Measurements from ENCODE around the gene WWOX.

The WWOX gene

GRCh38 chr16:78117391-78117790 lies 17.9 kb downstream of the WWOX start:
- Histone ChIP-seq H3K27ac (ENCODE audit: low read depth, low read length) (no peak overlapping the region), H4K12ac (ENCODE audit: low read depth, low read length) (no peak overlapping the region), H3K9ac (ENCODE audit: low read length) (no peak overlapping the region), H3K4ac (ENCODE audit: low read depth, low read length) (no peak overlapping the region), H3K9me3 (ENCODE audit: insufficient read depth, low read depth, low read length) (no peaks in the 10 kb centered on the region), H3K27me3 (ENCODE audit: insufficient read depth, low read length) (no peaks in the 10 kb centered on the region), H2BK5ac (ENCODE audit: low read depth, low read length, poor library complexity) (no peak overlapping the region), H3K23ac (ENCODE audit: low read length) (no peak overlapping the region), H3K14ac (ENCODE audit: low read length) (no peak overlapping the region), H2AFZ (ENCODE audit: insufficient read depth, low read length, poor library complexity) (no peak overlapping the region), H2AK5ac (ENCODE audit: low read length) (no peak overlapping the region), H3K36me3 (ENCODE audit: control insufficient read depth in 1 of 2, insufficient read depth in 2 of 2, low read length in 2 of 2) (peaks cover 0 to 7% of the 10 kb centered on the region in 2 experiments), H2BK120ac (ENCODE audit: insufficient read depth, low read length, poor library complexity) (no peak overlapping the region), H3K4me2 (ENCODE audit: low read length) (no peak overlapping the region), H2BK12ac (ENCODE audit: low read length) (no peak overlapping the region), H4K91ac (ENCODE audit: low read depth, low read length) (no peak overlapping the region), H4K8ac (ENCODE audit: low read depth, low read length) (no peak overlapping the region), H3K4me3 (ENCODE audit: low read depth, low read length) (no peak overlapping the region), H3K4me1 (ENCODE audit: control insufficient read depth in 1 of 2, insufficient read depth in 2 of 2, low read length in 2 of 2) (no peaks in the 10 kb centered on the region), H3K18ac (ENCODE audit: low read length) (no peak overlapping the region), H3K79me2 (ENCODE audit: control insufficient read depth, insufficient read depth, low read length, poor library complexity) (no peaks in the 10 kb centered on the region), H3K79me1 (ENCODE audit: low read length) (no peaks in the 10 kb centered on the region)
- DNase-seq: no peak
- WGBS (ENCODE audit: extremely low coverage, insufficient coverage, insufficient read length): no CpG with 5 or more reads among the region's 5 CpGs

- no peak overlapping the region for H2BK5ac ChIP-seq (ENCODE audit: low read depth, low read length, poor library complexity)
- H3K4ac ChIP-seq (ENCODE audit: low read depth, low read length): no peak overlapping the region
- H2AK5ac ChIP-seq (ENCODE audit: low read length): no peak overlapping the region
- no peaks in the 10 kb centered on the region for H3K79me2 ChIP-seq (ENCODE audit: control insufficient read depth, insufficient read depth, low read length, poor library complexity)
- no peak overlapping the region for H4K91ac ChIP-seq (ENCODE audit: low read depth, low read length)
- H3K4me3 ChIP-seq (ENCODE audit: low read depth, low read length): no peak overlapping the region
- no peaks in the 10 kb centered on the region for H3K9me3 ChIP-seq (ENCODE audit: insufficient read depth, low read depth, low read length)
- H4K12ac ChIP-seq (ENCODE audit: low read depth, low read length): no peak overlapping the region
- no peak overlapping the region for H2BK120ac ChIP-seq (ENCODE audit: insufficient read depth, low read length, poor library complexity)
- no peak overlapping the region for H2AFZ ChIP-seq (ENCODE audit: insufficient read depth, low read length, poor library complexity)
- no peak overlapping the region for H3K23ac ChIP-seq (ENCODE audit: low read length)
- no peak overlapping the region for H3K4me2 ChIP-seq (ENCODE audit: low read length)
- no peak for DNase-seq
- no peaks in the 10 kb centered on the region for H3K4me1 ChIP-seq (ENCODE audit: control insufficient read depth in 1 of 2, insufficient read depth in 2 of 2, low read length in 2 of 2)
- no peaks in the 10 kb centered on the region for H3K27me3 ChIP-seq (ENCODE audit: insufficient read depth, low read length)
- H3K79me1 ChIP-seq (ENCODE audit: low read length): no peaks in the 10 kb centered on the region
- H3K18ac ChIP-seq (ENCODE audit: low read length): no peak overlapping the region
- H3K14ac ChIP-seq (ENCODE audit: low read length): no peak overlapping the region
- H3K27ac ChIP-seq (ENCODE audit: low read depth, low read length): no peak overlapping the region
- peaks cover 0 to 7% of the 10 kb centered on the region in 2 experiments for H3K36me3 ChIP-seq (ENCODE audit: control insufficient read depth in 1 of 2, insufficient read depth in 2 of 2, low read length in 2 of 2)
- WGBS (ENCODE audit: extremely low coverage, insufficient coverage, insufficient read length): no CpG with 5 or more reads among the region's 4 CpGs
- H4K8ac ChIP-seq (ENCODE audit: low read depth, low read length): no peak overlapping the region
- H3K9ac ChIP-seq (ENCODE audit: low read length): no peak overlapping the region
- no peak overlapping the region for H2BK12ac ChIP-seq (ENCODE audit: low read length)
Measured at GRCh38 chr16:78118469-78119025, 19.1 kb downstream of the WWOX start.

GRCh38 chr16:78122774-78123315 lies 23.4 kb downstream of the WWOX start:
- Histone ChIP-seq H3K4me1 (ENCODE audit: control insufficient read depth in 1 of 2, insufficient read depth in 2 of 2, low read length in 2 of 2) (peaks cover 0 to 7% of the 10 kb centered on the region in 2 experiments), H3K4me3 (ENCODE audit: low read depth, low read length) (no peak overlapping the region), H3K36me3 (ENCODE audit: control insufficient read depth in 1 of 2, insufficient read depth in 2 of 2, low read length in 2 of 2) (peaks cover 0 to 2% of the 10 kb centered on the region in 2 experiments), H3K79me1 (ENCODE audit: low read length) (no peaks in the 10 kb centered on the region), H3K23ac (ENCODE audit: low read length) (no peak overlapping the region), H4K8ac (ENCODE audit: low read depth, low read length) (no peak overlapping the region), H2BK120ac (ENCODE audit: insufficient read depth, low read length, poor library complexity) (no peak overlapping the region), H4K12ac (ENCODE audit: low read depth, low read length) (no peak overlapping the region), H3K9me3 (ENCODE audit: insufficient read depth, low read depth, low read length) (no peaks in the 10 kb centered on the region), H4K91ac (ENCODE audit: low read depth, low read length) (no peak overlapping the region), H3K4ac (ENCODE audit: low read depth, low read length) (no peak overlapping the region), H2AK5ac (ENCODE audit: low read length) (no peak overlapping the region), H3K79me2 (ENCODE audit: control insufficient read depth, insufficient read depth, low read length, poor library complexity) (no peaks in the 10 kb centered on the region), H2BK12ac (ENCODE audit: low read length) (no peak overlapping the region), H2BK5ac (ENCODE audit: low read depth, low read length, poor library complexity) (no peak overlapping the region), H3K4me2 (ENCODE audit: low read length) (no peak overlapping the region), H3K9ac (ENCODE audit: low read length) (no peak overlapping the region), H3K14ac (ENCODE audit: low read length) (no peak overlapping the region), H3K27me3 (ENCODE audit: insufficient read depth, low read length) (no peaks in the 10 kb centered on the region), H3K18ac (ENCODE audit: low read length) (no peak overlapping the region), H3K27ac (ENCODE audit: low read depth, low read length) (no peak overlapping the region), H2AFZ (ENCODE audit: insufficient read depth, low read length, poor library complexity) (no peak overlapping the region)
- peak; percentile 42 to 85 for DNase-seq
- WGBS (ENCODE audit: extremely low coverage, insufficient coverage, insufficient read length): no CpG with 5 or more reads among the region's 4 CpGs

- Histone ChIP-seq H3K79me2 (ENCODE audit: control insufficient read depth, insufficient read depth, low read length, poor library complexity) (no peaks in the 10 kb centered on the region), H3K36me3 (ENCODE audit: control insufficient read depth in 1 of 2, insufficient read depth in 2 of 2, low read length in 2 of 2) (no peaks in the 10 kb centered on the region), H4K91ac (ENCODE audit: low read depth, low read length) (no peak overlapping the region), H3K4me2 (ENCODE audit: low read length) (no peak overlapping the region), H4K12ac (ENCODE audit: low read depth, low read length) (no peak overlapping the region), H3K4ac (ENCODE audit: low read depth, low read length) (no peak overlapping the region), H3K23ac (ENCODE audit: low read length) (no peak overlapping the region), H3K27me3 (ENCODE audit: insufficient read depth, low read length) (no peaks in the 10 kb centered on the region), H2BK5ac (ENCODE audit: low read depth, low read length, poor library complexity) (no peak overlapping the region), H3K4me3 (ENCODE audit: low read depth, low read length) (no peak overlapping the region), H2BK120ac (ENCODE audit: insufficient read depth, low read length, poor library complexity) (no peak overlapping the region), H3K9ac (ENCODE audit: low read length) (no peak overlapping the region), H2BK12ac (ENCODE audit: low read length) (no peak overlapping the region), H3K18ac (ENCODE audit: low read length) (no peak overlapping the region), H2AFZ (ENCODE audit: insufficient read depth, low read length, poor library complexity) (no peak overlapping the region), H3K4me1 (ENCODE audit: control insufficient read depth in 1 of 2, insufficient read depth in 2 of 2, low read length in 2 of 2) (peaks cover 0 to 7% of the 10 kb centered on the region in 2 experiments), H2AK5ac (ENCODE audit: low read length) (no peak overlapping the region), H4K8ac (ENCODE audit: low read depth, low read length) (no peak overlapping the region), H3K9me3 (ENCODE audit: insufficient read depth, low read depth, low read length) (peaks cover 2% of the 10 kb centered on the region), H3K79me1 (ENCODE audit: low read length) (no peaks in the 10 kb centered on the region), H3K27ac (ENCODE audit: low read depth, low read length) (no peak overlapping the region), H3K14ac (ENCODE audit: low read length) (no peak overlapping the region)
- no CpG with 5 or more reads among the region's 15 CpGs for WGBS (ENCODE audit: extremely low coverage, insufficient coverage, insufficient read length)
- peak; percentile 15 to 77 for DNase-seq
Measured at GRCh38 chr16:78125112-78125844, 25.8 kb downstream of the WWOX start.
